ENCODE results near the gene ZNF598. TPM values are rescaled to one million over a fixed set of nuclear protein-coding genes. Genes with fewer than 3 reads are reported as not detected.
A peak's percentile ranks its signal among the peaks of the same experiment; 100 is the strongest.

ZNF598 gene
- total RNA-seq, 2 donors from 2014 or later, result 41.0 to 55.4 TPM

DNA sequence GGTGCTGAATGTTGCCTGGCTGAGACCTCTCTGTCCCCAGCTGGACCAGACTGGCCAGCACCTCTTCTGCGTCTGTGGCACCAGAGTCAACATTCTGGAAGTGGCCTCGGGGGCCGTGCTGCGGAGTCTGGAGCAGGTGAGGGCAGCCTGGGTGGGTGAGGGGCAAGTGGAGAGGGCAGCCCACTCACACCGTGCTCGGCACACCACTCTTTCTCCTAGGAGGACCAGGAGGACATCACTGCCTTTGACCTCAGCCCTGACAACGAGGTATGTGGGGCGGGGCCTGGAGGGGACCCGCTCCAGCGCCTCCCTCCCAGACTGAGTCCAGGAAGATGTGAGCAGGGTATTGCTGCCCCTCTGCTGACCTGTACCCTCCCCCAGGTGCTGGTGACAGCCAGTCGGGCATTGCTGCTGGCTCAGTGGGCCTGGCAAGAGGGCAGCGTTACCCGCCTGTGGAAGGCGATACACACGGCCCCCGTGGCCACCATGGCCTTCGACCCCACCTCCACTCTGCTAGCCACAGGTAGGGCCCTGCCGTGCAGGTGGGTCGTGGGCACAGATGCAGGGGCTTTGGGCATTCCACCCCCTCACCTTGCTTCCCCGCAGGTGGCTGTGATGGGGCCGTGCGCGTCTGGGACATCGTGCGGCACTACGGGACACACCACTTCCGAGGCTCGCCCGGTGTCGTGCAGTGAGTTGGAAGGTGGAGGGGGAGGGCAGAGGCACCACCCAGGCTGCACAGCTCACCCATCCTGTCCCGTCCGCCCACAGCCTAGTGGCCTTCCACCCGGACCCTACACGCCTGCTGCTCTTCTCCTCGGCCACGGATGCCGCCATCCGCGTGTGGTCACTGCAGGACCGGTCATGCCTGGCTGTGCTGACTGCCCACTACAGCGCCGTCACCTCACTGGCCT is 35.2 kb downstream of the ZNF598 start:
- peaks cover 0 to 20% of the 10 kb centered on the region in 2 donors for H3K36me3 ChIP-seq (replicated peaks in 1 of 2; ENCODE audit: insufficient read depth in 1 of 2, low read depth in 2 of 2)
- H3K27ac ChIP-seq, result no peak overlapping the region
- H3K9me3 ChIP-seq, result no peaks in the 10 kb centered on the region
- intact Hi-C loops (cut with DNase I), result no loop called here
- H3K4me1 ChIP-seq, result peaks cover 39% of the 10 kb centered on the region
- DNase-seq (no peak), ATAC-seq (no peak)
- TF ChIP-seq POLR2A (IDR thresholded peaks at IDR 0.05) (no peak), CTCF (IDR thresholded peaks at IDR 0.05) (no peak)
- 88 to 91% methylated on average over 6 to 38 of the region's 42 CpGs for WGBS, 2 donors
- no peaks in the 10 kb centered on the region for H3K27me3 ChIP-seq
- H3K4me3 ChIP-seq, result no peak overlapping the region

- no peak overlapping the region for H3K4me3 ChIP-seq
- ATAC-seq, result no peak
- DNase-seq, result peak in 1 of 4 donors; percentile 12
- peaks cover 34% of the 10 kb centered on the region for H3K4me1 ChIP-seq
- no peaks in the 10 kb centered on the region for H3K27me3 ChIP-seq
- 80 to 84% methylated on average over 12 to 14 of the region's 16 CpGs for WGBS, 2 donors
- no peak for TF ChIP-seq CTCF (IDR thresholded peaks at IDR 0.05)
- TF ChIP-seq POLR2A (IDR thresholded peaks at IDR 0.05), result no peak
- no peak overlapping the region for H3K27ac ChIP-seq
- peaks cover 0 to 20% of the 10 kb centered on the region in 2 donors for H3K36me3 ChIP-seq (replicated peaks in 1 of 2; ENCODE audit: insufficient read depth in 1 of 2, low read depth in 2 of 2)
- H3K9me3 ChIP-seq, result no peaks in the 10 kb centered on the region
- intact Hi-C loops (cut with DNase I), result no loop called here
Measured at GRCh38 chr16:1973461-1974156, 36.0 kb downstream of the ZNF598 start.

DNA sequence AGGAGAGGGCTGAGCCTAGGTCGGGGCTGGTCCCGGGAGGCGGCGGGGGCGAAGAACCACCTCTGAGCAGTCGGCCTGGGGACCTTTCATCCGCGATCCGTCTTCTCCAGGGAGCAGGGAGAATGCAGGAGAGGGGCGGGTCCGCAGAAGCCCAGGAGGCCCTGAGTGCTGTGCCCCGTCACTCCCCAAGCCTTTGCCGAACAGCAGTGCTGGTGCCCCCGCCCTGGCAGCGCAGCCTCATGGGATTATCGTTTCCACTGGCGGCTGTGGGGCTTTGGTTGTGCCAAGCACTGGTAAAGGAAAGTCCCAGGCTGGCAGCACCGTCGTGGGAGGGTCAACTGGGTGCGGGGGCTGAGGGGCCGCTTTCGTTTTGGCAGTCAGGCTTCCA is 37.1 kb downstream of the ZNF598 start:
- Histone ChIP-seq H3K9me3 (no peaks in the 10 kb centered on the region), H3K36me3 (replicated peaks in 1 of 2; ENCODE audit: insufficient read depth in 1 of 2, low read depth in 2 of 2) (peaks cover 0 to 19% of the 10 kb centered on the region in 2 donors), H3K27me3 (no peaks in the 10 kb centered on the region), H3K4me3 (peak overlapping the region; percentile 62 to 94), H3K4me1 (peaks cover 28% of the 10 kb centered on the region), H3K27ac (peak overlapping the region in 2 of 4 donors; percentile 76 to 89)
- peak in 1 of 4 donors; percentile 27 for DNase-seq
- no peak for TF ChIP-seq POLR2A (IDR thresholded peaks at IDR 0.05)
- no peak for TF ChIP-seq CTCF (IDR thresholded peaks at IDR 0.05)
- 2 to 4% methylated on average over 5 to 22 of the region's 22 CpGs for WGBS, 2 donors
- no peak for ATAC-seq
- intact Hi-C loops (cut with DNase I), result no loop called here

DNA sequence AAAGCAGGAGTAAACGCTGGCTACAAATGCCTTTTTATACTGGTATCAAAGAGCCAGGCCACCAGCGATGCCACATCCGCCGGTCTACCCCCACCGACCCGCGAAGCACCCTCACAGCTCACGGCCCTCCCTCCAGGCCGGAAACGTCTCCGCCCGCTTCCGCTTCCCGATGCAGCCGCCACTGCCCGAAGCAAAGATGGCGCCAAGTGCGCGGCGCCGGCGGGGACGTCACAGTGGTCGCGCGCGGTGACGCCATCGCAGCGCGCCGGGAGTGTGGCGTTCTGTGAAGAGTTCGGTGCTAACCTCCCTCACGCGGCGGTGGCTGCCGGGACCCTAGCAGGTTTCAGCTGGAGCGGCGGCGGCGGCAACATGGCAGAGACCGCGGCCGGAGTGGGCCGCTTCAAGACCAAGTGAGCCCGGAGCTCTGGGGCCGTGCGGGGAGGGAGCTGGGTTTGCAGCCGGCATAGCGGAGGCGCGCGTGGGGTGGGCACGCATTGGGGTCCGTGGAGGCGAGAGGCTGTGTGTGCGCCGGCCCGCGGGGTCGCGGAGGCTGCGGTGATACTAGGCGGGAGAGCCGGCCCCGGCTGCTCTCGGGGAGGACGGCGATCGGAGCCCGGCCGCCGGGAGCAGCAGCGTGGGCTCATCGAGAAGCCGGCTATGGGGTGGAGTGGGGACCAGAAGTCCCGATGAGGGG is 37.7 kb downstream of the ZNF598 start, which contains the start of gene TBL3:
Gene TBL3, plus strand, starts transcription at position 258 of the 694 bp plus-strand sequence. Its CDS starts 112 bp downstream, at position 370.
- Histone ChIP-seq H3K36me3 (replicated peaks in 1 of 2; ENCODE audit: insufficient read depth in 1 of 2, low read depth in 2 of 2) (peaks cover 0 to 15% of the 10 kb centered on the region in 2 donors), H3K4me3 (peak within 1 kb of the TSS; percentile 62 to 94), H3K9me3 (no peaks in the 10 kb centered on the region), H3K27me3 (no peaks in the 10 kb centered on the region), H3K27ac (peak within 1 kb of the TSS; percentile 76 to 96 (median 92)), H3K4me1 (peaks cover 28% of the 10 kb centered on the region)
- peak; percentile 80 to 95 (median 95) for TF ChIP-seq POLR2A (IDR thresholded peaks at IDR 0.05)
- peak in 2 of 7 experiments; percentile 11 to 38 for TF ChIP-seq CTCF (IDR thresholded peaks at IDR 0.05)
- DNase-seq (peak; percentile 92 to 94 (median 94)), ATAC-seq (peak; percentile 95)
- intact Hi-C loops (cut with DNase I), result no loop called here
- WGBS, 2 donors, result 0% methylated on average over 3 to 66 of the region's 78 CpGs
